ENCODE data around the gene EFHD2. TPM values are rescaled to one million over a fixed set of nuclear protein-coding genes. Genes with fewer than 3 reads are reported as not detected.

The EFHD2 gene
- total RNA-seq, 2 donors from 2014 or later: 69.9 to 281 TPM

- Histone ChIP-seq H3K4me1 (replicated peaks) (no peaks in the 10 kb centered on the region), H3K27ac (no peak overlapping the region), H3K27me3 (replicated peaks; ENCODE audit: insufficient read depth) (no peaks in the 10 kb centered on the region), H3K9me3 (no peaks in the 10 kb centered on the region), H3K4me3 (no peak overlapping the region), H3K36me3 (no peaks in the 10 kb centered on the region)
- TF ChIP-seq POLR2A (IDR thresholded peaks at IDR 0.05) (no peak), POLR2AphosphoS5 (IDR thresholded peaks at IDR 0.05) (no peak), CTCF (IDR thresholded peaks at IDR 0.05) (no peak)
- DNase-seq (ENCODE audit: low spot score): no peak
- 86% methylated on average over 11 of the region's 11 CpGs for WGBS
- intact Hi-C loops (cut with DNase I): no loop called here
Observed at GRCh38 chr1:15472587-15472986, 62.9 kb downstream of the EFHD2 start.

DNA sequence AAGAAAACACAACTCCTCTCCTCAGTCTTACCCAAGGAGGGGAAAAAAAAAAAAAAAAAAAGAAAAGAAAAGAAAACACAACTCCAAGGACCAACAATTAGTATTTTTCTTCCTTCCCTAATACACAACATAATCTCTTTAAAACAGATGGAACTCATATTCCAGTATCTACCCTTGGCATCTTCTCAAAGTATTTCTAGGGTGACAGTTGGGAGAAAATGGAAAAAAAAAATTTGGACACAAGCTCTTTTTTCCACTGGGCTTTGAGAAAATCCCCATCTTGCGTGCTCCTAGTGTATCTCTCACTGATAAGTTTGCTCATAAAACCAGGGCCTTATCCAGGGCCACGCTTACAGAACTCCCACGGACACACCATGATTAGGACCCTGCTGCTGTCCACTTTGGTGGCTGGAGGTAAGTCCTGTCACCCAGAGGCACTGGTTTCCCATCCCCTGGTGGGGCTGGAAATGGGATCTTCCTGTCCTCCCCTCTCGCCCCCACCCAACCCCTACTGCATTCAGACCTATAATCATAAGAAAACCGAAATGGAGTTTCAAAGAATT is 66.1 kb downstream of the EFHD2 start, which contains the start of gene CELA2B:
CELA2B (plus strand) TSS at position 353 of the 563 bp plus-strand sequence; CDS start at position 375, 22 bp downstream.
- DNase-seq (ENCODE audit: low spot score): no peak
- intact Hi-C loops (cut with DNase I): no loop called here
- WGBS: 75% methylated on average over 5 of the region's 5 CpGs
- no peaks in the 10 kb centered on the region for H3K36me3 ChIP-seq
- no peak within 1 kb of the TSS for H3K27ac ChIP-seq
- no peak within 1 kb of the TSS for H3K4me3 ChIP-seq
- H3K27me3 ChIP-seq (replicated peaks; ENCODE audit: insufficient read depth): no peaks in the 10 kb centered on the region
- no peak for TF ChIP-seq POLR2AphosphoS5 (IDR thresholded peaks at IDR 0.05)
- no peak for TF ChIP-seq POLR2A (IDR thresholded peaks at IDR 0.05)
- TF ChIP-seq CTCF (IDR thresholded peaks at IDR 0.05): no peak
- H3K9me3 ChIP-seq: no peaks in the 10 kb centered on the region
- H3K4me1 ChIP-seq (replicated peaks): no peaks in the 10 kb centered on the region

- WGBS: 89% methylated on average over 3 of the region's 3 CpGs
- Histone ChIP-seq H3K27me3 (replicated peaks; ENCODE audit: insufficient read depth) (no peaks in the 10 kb centered on the region), H3K36me3 (no peaks in the 10 kb centered on the region), H3K9me3 (no peaks in the 10 kb centered on the region), H3K4me3 (no peak overlapping the region), H3K4me1 (replicated peaks) (no peaks in the 10 kb centered on the region), H3K27ac (no peak overlapping the region)
- no peak for DNase-seq (ENCODE audit: low spot score)
- intact Hi-C loops (cut with DNase I): no loop called here
- TF ChIP-seq POLR2AphosphoS5 (IDR thresholded peaks at IDR 0.05) (no peak), CTCF (IDR thresholded peaks at IDR 0.05) (no peak), POLR2A (IDR thresholded peaks at IDR 0.05) (no peak)
Observed at GRCh38 chr1:15476927-15477326, 67.2 kb downstream of the EFHD2 start.

- H3K27ac ChIP-seq: no peak overlapping the region
- TF ChIP-seq POLR2AphosphoS5 (IDR thresholded peaks at IDR 0.05) (no peak), CTCF (IDR thresholded peaks at IDR 0.05) (no peak), POLR2A (IDR thresholded peaks at IDR 0.05) (no peak)
- intact Hi-C loops (cut with DNase I): no loop called here
- H3K9me3 ChIP-seq: no peaks in the 10 kb centered on the region
- no peaks in the 10 kb centered on the region for H3K27me3 ChIP-seq (replicated peaks; ENCODE audit: insufficient read depth)
- no peak for DNase-seq (ENCODE audit: low spot score)
- 70% methylated on average over 5 of the region's 5 CpGs for WGBS
- H3K4me3 ChIP-seq: no peak overlapping the region
- H3K36me3 ChIP-seq: no peaks in the 10 kb centered on the region
- no peaks in the 10 kb centered on the region for H3K4me1 ChIP-seq (replicated peaks)
Observed at GRCh38 chr1:15477646-15478212, 68.0 kb downstream of the EFHD2 start.

Other genes with a start within 250 kb of the EFHD2 start
- 1 to 10 TPM in 1 of 2 donors, under 1 TPM in 1; 0.27 to 6.5 TPM for gene FHAD1, start 162.7 kb upstream of the EFHD2 start, total RNA-seq
- gene CTRC, start 28.6 kb downstream of the EFHD2 start, total RNA-seq: not detected
- gene CELA2A, start 46.8 kb downstream of the EFHD2 start, total RNA-seq: 1 to 10 TPM in 1 of 2 donors, not detected in 1; 5.4 TPM
- 1 to 10 TPM in 1 of 2 donors, not detected in 1; 1.1 TPM for gene CELA2B, start 66.2 kb downstream of the EFHD2 start, total RNA-seq
- gene CASP9, start 114.3 kb downstream of the EFHD2 start, total RNA-seq: 10 to 100 TPM; 22.2 to 46.1 TPM
- 10 to 100 TPM; 21.5 to 27.2 TPM for gene DNAJC16, start 117.0 kb downstream of the EFHD2 start, total RNA-seq
- 1 to 10 TPM in 1 of 2 donors, under 1 TPM in 1; 0.96 to 1.9 TPM for gene AGMAT, start 175.2 kb downstream of the EFHD2 start, total RNA-seq
- gene DDI2, start 207.6 kb downstream of the EFHD2 start, total RNA-seq: 10 to 100 TPM; 47.5 to 58.4 TPM

Data from prostate gland (tissue), 2 donors.